GM23338 (cell line): ENCODE measurements around the gene KIRREL3. TPM values are rescaled to one million over a fixed set of nuclear protein-coding genes. Genes with fewer than 3 reads are reported as not detected.

Experiments
- ATAC-seq: fragments of 200-7000 bp; cut with Tn5 transposase; 3 replicates; pipeline ENCODE4 v1.9.1; 2020
- DNase-seq: peaks from one replicate; pipeline ENCODE4 v3.0.0-alpha.2; 2015; ENCODE audit warnings: low spot score
- H2AFZ ChIP-seq: fragments of 200-600 bp; sonication (generic); 2 replicates; pipeline ENCODE4 v1.8.0; 2016; ENCODE audit warnings: antibody characterized with exemption, mild to moderate bottlenecking, moderate library complexity
- H3F3A ChIP-seq: fragments of 200-600 bp; sonication (generic); replicated peaks from 2 replicates; pipeline ENCODE4 v1.8.0; 2017; ENCODE audit warnings: antibody characterized with exemption, mixed run types, low read depth
- H3K27ac ChIP-seq: fragments of 200-600 bp; sonication (generic); 2 replicates; pipeline ENCODE4 v1.6.1; 2016; ENCODE audit warnings: low read depth
- H3K27me3 ChIP-seq: fragments of 200-600 bp; sonication (generic); 2 replicates; pipeline ENCODE4 v1.8.0; 2016; ENCODE audit warnings: mild to moderate bottlenecking, mixed run types, moderate library complexity; ENCODE audit not compliant: insufficient read depth
- H3K36me3 ChIP-seq: fragments of 200-600 bp; sonication (generic); 2 replicates; pipeline ENCODE4 v1.8.0; 2016; ENCODE audit warnings: mild to moderate bottlenecking; ENCODE audit not compliant: insufficient read depth
- H3K4me1 ChIP-seq: fragments of 200-600 bp; sonication (generic); 2 replicates; pipeline ENCODE4 v1.8.0; 2016; ENCODE audit warnings: mild to moderate bottlenecking, moderate library complexity; ENCODE audit not compliant: insufficient read depth
- H3K4me2 ChIP-seq: fragments of 200-600 bp; sonication (generic); 2 replicates; pipeline ENCODE4 v1.7.1; 2017; ENCODE audit warnings: mixed run types
- H3K4me3 ChIP-seq: fragments of 200-600 bp; sonication (generic); 2 replicates; pipeline ENCODE4 v1.6.1; 2016; ENCODE audit warnings: mixed run types
- H3K79me2 ChIP-seq: fragments of 200-600 bp; sonication (generic); replicated peaks from 2 replicates; pipeline ENCODE4 v1.8.0; 2017; ENCODE audit warnings: mild to moderate bottlenecking; ENCODE audit not compliant: insufficient read depth
- H3K9me2 ChIP-seq: fragments of 200-600 bp; sonication (generic); 2 replicates; pipeline ENCODE4 v1.8.0; 2017; ENCODE audit not compliant: insufficient read depth
- H4K20me1 ChIP-seq: fragments of 200-600 bp; sonication (generic); replicated peaks from 2 replicates; pipeline ENCODE4 v1.8.0; 2017; ENCODE audit warnings: mild to moderate bottlenecking; ENCODE audit not compliant: insufficient read depth
- H3K27ac Mint-ChIP-seq: 2 replicates; pipeline ENCODE4 v1.8.0; 2020; ENCODE audit warnings: inconsistent platforms, mild to moderate bottlenecking, moderate library complexity, mixed read lengths
- H3K27me3 Mint-ChIP-seq: 3 replicates; pipeline ENCODE4 v1.8.0; 2022; ENCODE audit warnings: low read depth, mild to moderate bottlenecking, moderate library complexity, mixed read lengths, inconsistent platforms; ENCODE audit not compliant: insufficient read depth, poor library complexity
- H3K36me3 Mint-ChIP-seq: 3 replicates; pipeline ENCODE4 v1.8.0; 2021; ENCODE audit warnings: low read depth, mild to moderate bottlenecking, inconsistent platforms, moderate library complexity, mixed read lengths
- H3K4me1 Mint-ChIP-seq: 3 replicates; pipeline ENCODE4 v1.8.0; 2020; ENCODE audit warnings: mild to moderate bottlenecking, inconsistent platforms, mixed read lengths
- H3K4me3 Mint-ChIP-seq: 3 replicates; pipeline ENCODE4 v1.8.0; 2021; ENCODE audit warnings: moderate library complexity, mild to moderate bottlenecking, inconsistent platforms, mixed read lengths
- H3K9me3 Mint-ChIP-seq: 3 replicates; pipeline ENCODE4 v1.8.0; 2020; ENCODE audit warnings: moderate library complexity, mild to moderate bottlenecking, inconsistent platforms, mixed read lengths
- CREB1 ChIP-seq: fragments of 250-450 bp; sonication (Bioruptor Pico); IDR thresholded peaks from 2 replicates; pipeline ENCODE4 v1.5.0; 2020; ENCODE audit warnings: low read depth, mild to moderate bottlenecking, moderate library complexity
- CTCF ChIP-seq, 2 experiments: fragments of 200-600 bp in 1 of 2; sonication (generic) in 1 of 2; conservative IDR thresholded peaks; 2 replicates each; pipeline versions ENCODE4 v1.5.1 to v1.6.1; 2016 to 2017; ENCODE audit warnings: antibody characterized with exemption in 2 of 2, low read depth in 2 of 2, mild to moderate bottlenecking in 2 of 2, moderate library complexity in 1 of 2
- ETS1 ChIP-seq: IDR thresholded peaks from 2 replicates; pipeline ENCODE4 v1.6.1; 2016; ENCODE audit warnings: antibody characterized with exemption
- EZH2 ChIP-seq: fragments of 200-600 bp; sonication (generic); IDR thresholded peaks from one replicate; pipeline ENCODE4 v1.8.0; 2017; ENCODE audit warnings: antibody characterized with exemption, mild to moderate bottlenecking, low read depth; ENCODE audit not compliant: unreplicated experiment
- EZH2phosphoT487 ChIP-seq: fragments of 200-600 bp; sonication (generic); IDR thresholded peaks from one replicate; pipeline ENCODE4 v1.8.1; 2018; ENCODE audit warnings: antibody characterized with exemption; ENCODE audit not compliant: unreplicated experiment
- JUNB ChIP-seq: IDR thresholded peaks from one replicate; pipeline ENCODE4 v1.6.1; 2016; ENCODE audit warnings: antibody characterized with exemption; ENCODE audit not compliant: unreplicated experiment
- NANOG ChIP-seq: IDR thresholded peaks from 2 replicates; pipeline ENCODE4 v1.6.1; 2016; ENCODE audit warnings: antibody characterized with exemption, borderline replicate concordance
- POLR2AphosphoS5 ChIP-seq: IDR thresholded peaks from 2 replicates; pipeline ENCODE4 v1.6.1; 2016; ENCODE audit warnings: antibody characterized with exemption, low read depth
- STAT1 ChIP-seq: IDR thresholded peaks from one replicate; pipeline ENCODE4 v1.6.1; 2016; ENCODE audit warnings: antibody characterized with exemption; ENCODE audit not compliant: unreplicated experiment
- ZNF331 ChIP-seq: fragments of 250-450 bp; sonication (Bioruptor Pico); IDR thresholded peaks from 2 replicates; pipeline ENCODE4 v1.5.0; 2020; ENCODE audit warnings: low read depth, mild to moderate bottlenecking, moderate library complexity
- ZNF462 ChIP-seq: fragments of 250-450 bp; sonication (Bioruptor Pico); IDR thresholded peaks from 2 replicates; pipeline ENCODE4 v1.5.0; 2020; ENCODE audit warnings: mild to moderate bottlenecking, moderate library complexity
- polyA plus RNA-seq: library from polyadenylated mRNA; unstranded; fragments of >200 nt; fragmentation: Nextera tagmentation; extraction: Ambion mirVana; gene quantifications from 2 replicates; pipeline ENCODE4 v1.2.1, GENCODE V29; 2016
- total RNA-seq: library from RNA; depleted of rRNA; stranded (reverse); fragments of >200 nt; shearing (Covaris generic); gene quantifications from 2 replicates; pipeline ENCODE4 v1.2.3, GENCODE V29; 2014
- TF ChIP-seq, protein P1 (sequence below): IDR thresholded peaks from one replicate; pipeline ENCODE4 v1.6.1; 2018; ENCODE audit warnings: antibody characterized with exemption; ENCODE audit not compliant: unreplicated experiment

The KIRREL3 gene
- total and polyA plus RNA-seq, 2 experiments from 2014 or later: 0.13 to 1.5 TPM

GRCh38 chr11:126658306-126659056 is 342.1 kb downstream of the KIRREL3 start:
- Histone ChIP-seq H3K4me2 (no peak overlapping the region), H3K4me3 (no peak overlapping the region), H3F3A (no peaks in the 10 kb centered on the region), H3K27me3 (peaks cover 34% of the 10 kb centered on the region), H3K36me3 (no peaks in the 10 kb centered on the region), H3K79me2 (no peaks in the 10 kb centered on the region), H3K9me2 (0 out of 2 replicates have a peak, but pooled peaks cover 4% of the 10 kb centered on the region), H2AFZ (no peak overlapping the region), H4K20me1 (no peaks in the 10 kb centered on the region), H3K4me1 (peaks cover 35% of the 10 kb centered on the region), H3K27ac (no peak overlapping the region)
- Mint-ChIP-seq H3K36me3 (no peaks in the 10 kb centered on the region), H3K9me3 (no peaks in the 10 kb centered on the region), H3K4me1 (peaks cover 47% of the 10 kb centered on the region), H3K27ac (no peak overlapping the region), H3K4me3 (no peak overlapping the region), H3K27me3 (peaks cover 29% of the 10 kb centered on the region)
- DNase-seq: no peak
- TF ChIP-seq CTCF (conservative IDR thresholded peaks at IDR 0.05; ENCODE audit: low read depth in 2 of 2): no peak
- TF ChIP-seq ETS1: no peak
- TF ChIP-seq ZNF331 (CRISPR knock-in tag): no peak
- TF ChIP-seq CREB1 (CRISPR knock-in tag): no peak
- no peak for TF ChIP-seq STAT1
- TF ChIP-seq, protein P1, sequence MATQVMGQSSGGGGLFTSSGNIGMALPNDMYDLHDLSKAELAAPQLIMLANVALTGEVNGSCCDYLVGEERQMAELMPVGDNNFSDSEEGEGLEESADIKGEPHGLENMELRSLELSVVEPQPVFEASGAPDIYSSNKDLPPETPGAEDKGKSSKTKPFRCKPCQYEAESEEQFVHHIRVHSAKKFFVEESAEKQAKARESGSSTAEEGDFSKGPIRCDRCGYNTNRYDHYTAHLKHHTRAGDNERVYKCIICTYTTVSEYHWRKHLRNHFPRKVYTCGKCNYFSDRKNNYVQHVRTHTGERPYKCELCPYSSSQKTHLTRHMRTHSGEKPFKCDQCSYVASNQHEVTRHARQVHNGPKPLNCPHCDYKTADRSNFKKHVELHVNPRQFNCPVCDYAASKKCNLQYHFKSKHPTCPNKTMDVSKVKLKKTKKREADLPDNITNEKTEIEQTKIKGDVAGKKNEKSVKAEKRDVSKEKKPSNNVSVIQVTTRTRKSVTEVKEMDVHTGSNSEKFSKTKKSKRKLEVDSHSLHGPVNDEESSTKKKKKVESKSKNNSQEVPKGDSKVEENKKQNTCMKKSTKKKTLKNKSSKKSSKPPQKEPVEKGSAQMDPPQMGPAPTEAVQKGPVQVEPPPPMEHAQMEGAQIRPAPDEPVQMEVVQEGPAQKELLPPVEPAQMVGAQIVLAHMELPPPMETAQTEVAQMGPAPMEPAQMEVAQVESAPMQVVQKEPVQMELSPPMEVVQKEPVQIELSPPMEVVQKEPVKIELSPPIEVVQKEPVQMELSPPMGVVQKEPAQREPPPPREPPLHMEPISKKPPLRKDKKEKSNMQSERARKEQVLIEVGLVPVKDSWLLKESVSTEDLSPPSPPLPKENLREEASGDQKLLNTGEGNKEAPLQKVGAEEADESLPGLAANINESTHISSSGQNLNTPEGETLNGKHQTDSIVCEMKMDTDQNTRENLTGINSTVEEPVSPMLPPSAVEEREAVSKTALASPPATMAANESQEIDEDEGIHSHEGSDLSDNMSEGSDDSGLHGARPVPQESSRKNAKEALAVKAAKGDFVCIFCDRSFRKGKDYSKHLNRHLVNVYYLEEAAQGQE: no peak
- no peak for TF ChIP-seq NANOG
- TF ChIP-seq JUNB: no peak
- TF ChIP-seq EZH2: no peak
- no peak for TF ChIP-seq EZH2phosphoT487
- TF ChIP-seq ZNF462 (CRISPR knock-in tag): no peak
- no peak for TF ChIP-seq POLR2AphosphoS5
- no peak for ATAC-seq
